Measurements from ENCODE around the gene VPS37B.
"Not testable (repeated sequence)": the region's sequence is repeated elsewhere in the genome, so short reads cannot be mapped to it uniquely, and the experiment has no call there.

VPS37B gene

DNA sequence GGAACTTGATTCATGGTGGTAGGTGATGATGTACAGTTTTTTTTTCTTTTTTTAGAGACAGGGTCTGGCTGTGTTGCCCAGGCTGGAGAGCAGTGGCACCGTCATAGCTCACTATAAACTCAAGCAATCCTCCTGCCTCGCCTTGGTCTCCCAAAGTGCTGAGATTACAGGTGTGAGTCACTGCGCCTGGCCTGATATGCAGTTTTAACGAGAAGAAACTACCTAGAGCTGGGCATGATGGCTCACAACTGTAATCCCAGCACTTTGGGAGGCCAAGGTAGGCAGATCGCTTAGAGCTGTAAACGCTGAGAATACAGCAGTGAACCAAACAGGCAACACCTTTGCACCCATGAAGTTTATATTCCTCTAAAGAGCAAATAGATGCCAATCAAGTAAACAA, 13.0 kb upstream of the VPS37B start:
- DNase-seq (ENCODE audit: low read depth), result no peak

GRCh38 chr12:122905258-122905657, 9.3 kb upstream of the VPS37B start:
- DNase-seq (ENCODE audit: low read depth), result not testable (repeated sequence)

GRCh38 chr12:122903693-122904034, 7.7 kb upstream of the VPS37B start:
- DNase-seq (ENCODE audit: low read depth), result no peak

DNA sequence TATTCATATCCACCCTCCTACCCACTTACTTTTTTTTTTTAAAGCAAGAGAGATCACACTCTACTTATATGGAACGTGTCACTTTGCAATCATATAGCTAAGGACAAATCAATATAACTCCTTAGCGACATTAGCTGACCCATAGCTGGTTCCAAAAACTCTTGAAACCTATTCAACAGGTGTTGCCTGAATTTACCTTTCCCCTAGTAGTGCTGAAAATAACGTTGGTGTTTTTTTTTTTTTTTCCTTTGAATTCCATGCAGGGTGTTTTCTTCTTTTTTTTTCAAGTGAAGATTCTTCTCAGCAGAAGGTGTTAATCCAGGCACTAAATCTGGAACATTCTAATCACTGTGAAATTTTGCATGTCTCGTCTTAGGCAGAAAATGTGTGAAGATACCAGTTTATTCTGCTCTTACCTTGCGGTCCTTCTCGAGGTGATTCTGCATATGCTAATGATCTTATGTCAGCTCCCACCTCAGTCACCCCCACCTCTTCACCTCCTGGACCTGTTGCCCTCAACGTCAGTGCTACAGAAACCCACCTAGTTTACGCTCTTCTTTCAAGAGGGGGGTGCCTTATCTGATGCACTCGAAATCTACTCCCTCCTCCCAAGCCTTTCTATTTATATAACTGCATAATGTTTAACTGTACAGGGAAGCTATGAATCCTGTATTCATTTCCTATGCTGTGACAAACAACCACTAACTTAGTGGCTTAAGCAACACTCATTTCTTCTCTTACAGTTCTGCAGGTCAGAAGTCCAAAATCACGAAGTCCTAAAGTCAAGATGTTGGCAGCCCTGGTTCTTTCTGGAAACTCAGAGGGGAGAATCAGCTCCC, 7.1 kb upstream of the VPS37B start:
- DNase-seq (ENCODE audit: low read depth), result no peak

- DNase-seq (ENCODE audit: low read depth), result no peak
These were observed 4.0 kb upstream of the VPS37B start for GRCh38 chr12:122899887-122900286.

DNA sequence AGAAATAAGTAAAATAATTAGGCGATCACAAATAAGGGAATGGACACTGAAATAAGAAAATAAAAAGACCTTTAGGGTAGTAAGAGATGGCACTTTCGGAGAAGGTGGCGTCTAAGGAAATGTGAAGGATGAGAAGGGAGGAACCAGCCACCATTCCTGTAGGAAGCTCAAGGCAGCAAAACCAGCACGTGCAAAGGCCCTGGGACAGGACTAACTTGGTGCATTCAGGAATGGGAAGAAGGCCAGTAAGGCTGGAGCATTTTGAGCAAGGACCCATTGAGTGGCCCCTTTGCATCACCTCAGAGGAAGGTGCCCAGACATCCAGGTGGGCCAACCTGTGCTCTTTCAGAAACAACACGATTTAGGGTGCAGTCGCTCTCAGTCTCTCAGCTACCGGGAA, 738 bp upstream of the VPS37B start:
- no peak for DNase-seq (ENCODE audit: low read depth)

DNA sequence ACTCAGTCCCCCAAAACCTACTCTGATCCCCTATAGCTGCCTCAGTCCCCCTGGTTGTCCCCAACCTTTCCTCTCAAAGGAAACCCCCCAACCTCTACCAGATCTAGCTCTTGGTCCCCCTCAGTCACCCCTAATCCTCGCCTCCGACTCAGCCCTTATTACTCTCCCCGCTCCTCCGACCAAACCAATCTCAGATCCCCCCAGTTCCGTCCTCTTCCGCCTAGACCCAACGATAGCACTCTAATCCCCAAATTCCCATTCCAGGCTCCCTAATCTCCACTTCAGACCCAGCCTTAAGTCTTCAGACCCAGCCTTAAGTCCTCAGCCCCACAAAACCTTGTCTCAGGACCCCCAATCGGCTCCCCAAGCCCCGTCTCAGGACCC, 612 bp downstream of the VPS37B start:
- DNase-seq (ENCODE audit: low read depth), result no peak

DNA sequence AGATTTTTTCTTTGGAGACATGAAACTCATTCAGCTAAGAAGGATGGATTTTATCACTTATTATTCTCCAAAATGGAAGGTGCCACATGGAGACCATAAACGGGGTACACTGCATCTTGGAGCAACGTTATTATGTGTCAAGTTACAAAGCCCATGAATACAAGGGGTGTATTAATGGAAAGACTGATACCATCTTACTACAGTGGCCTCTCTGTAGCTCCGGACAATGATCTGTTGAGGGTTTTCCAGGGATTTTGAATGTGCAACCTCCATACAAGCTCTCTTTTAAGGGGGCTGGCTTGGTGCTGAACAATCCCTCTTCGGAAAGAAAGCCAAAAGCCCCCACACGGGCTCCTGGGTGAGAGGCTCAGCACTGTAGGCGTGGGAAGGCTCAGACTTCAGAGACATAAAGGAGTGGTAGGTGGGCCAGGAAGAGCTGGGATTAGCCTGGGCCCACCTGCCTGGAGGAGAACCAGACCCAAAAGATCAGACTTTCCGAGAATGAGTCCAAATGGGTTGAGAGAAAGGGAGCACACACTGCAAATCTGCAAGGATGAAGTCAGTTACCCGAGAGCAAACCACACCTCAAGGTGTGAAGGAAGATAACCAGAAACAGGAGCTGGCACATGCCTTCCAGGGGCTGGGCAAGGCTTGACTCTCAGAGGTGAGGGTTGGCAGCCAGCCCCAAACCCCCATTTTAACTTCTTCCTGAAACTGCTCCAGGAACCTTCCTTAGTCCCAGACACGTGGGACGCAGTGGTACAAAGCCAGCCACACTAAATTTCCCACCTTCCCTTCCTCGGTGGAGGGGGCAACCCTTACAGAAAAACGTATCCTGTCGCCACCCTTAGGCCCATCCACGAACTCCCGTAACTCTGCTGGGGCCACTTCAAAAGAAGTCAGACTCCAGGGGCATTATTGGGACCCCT, 1.5 kb downstream of the VPS37B start:
- DNase-seq (ENCODE audit: low read depth), result no peak

DNA sequence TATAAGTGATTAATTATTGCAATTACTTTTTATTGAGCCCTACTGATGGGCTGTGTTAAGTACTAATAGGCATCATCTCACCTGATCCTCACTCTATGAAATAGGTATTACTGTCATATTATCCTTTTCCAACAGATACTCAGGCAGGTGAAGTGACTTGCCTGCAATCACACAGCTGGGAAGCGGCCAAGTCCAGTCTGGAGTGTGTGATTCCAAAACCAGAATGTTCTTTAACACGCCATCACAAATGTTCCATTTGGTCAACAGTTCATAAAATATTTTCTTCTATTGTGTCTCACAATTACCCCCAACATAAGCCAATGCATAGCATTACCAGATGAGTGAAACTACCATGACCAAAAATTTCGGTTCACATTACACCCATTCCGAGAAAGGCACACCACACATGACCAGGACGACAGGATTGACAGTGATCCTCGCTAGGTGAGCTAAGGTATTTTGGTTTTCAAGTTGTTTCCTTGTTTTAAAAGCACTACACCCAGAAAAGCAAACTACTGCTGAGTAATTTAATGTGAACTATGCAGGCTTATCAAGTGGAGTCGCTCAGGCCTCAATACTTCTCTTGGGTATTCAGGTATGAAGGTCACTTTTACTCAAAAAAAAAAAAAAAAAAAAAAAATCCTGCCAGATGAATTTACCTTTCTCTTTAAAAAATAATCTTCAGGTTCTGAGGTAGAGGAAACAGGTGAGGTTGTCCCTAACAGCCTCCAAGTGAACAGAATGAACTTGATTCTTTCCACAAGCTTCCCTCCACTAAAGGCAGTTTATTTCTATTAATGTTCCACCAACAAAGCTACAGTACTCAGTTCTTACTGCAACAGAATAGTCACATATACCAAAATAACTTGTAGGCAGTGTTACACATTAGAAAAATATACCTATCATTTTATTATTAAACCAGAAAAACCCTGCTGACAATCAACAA, 2.4 kb downstream of the VPS37B start:
- DNase-seq (ENCODE audit: low read depth), result no peak

DNA sequence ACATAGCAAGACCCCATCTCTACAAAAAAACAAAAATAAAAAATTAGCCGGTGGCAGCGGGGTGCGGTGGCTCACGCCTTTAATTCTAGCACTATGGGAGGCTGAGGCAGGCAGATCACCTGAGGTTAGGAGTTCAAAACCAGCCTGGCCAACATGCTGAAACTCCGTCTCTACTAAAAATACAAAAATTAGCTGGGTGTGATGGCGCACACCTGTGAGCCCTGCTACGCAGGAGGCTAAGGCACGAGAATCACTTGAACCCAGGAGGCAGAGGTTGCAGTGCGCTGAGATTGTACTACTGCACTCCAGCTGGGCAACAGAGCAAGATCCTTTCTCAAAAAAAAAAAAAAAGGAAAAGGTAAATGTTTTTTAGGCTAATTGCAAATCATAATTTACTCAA, 3.2 kb downstream of the VPS37B start:
- not testable (repeated sequence) for DNase-seq (ENCODE audit: low read depth)

- DNase-seq (ENCODE audit: low read depth), result no peak
These were observed 4.0 kb downstream of the VPS37B start for GRCh38 chr12:122891661-122892525.

- DNase-seq (ENCODE audit: low read depth), result no peak
These were observed 6.0 kb downstream of the VPS37B start for GRCh38 chr12:122889761-122890520.

- DNase-seq (ENCODE audit: low read depth), result no peak
These were observed 7.6 kb downstream of the VPS37B start for GRCh38 chr12:122888232-122888752.

- DNase-seq (ENCODE audit: low read depth), result no peak
These were observed 8.1 kb downstream of the VPS37B start for GRCh38 chr12:122887819-122888212.

GRCh38 chr12:122886851-122887818, 8.8 kb downstream of the VPS37B start:
- DNase-seq (ENCODE audit: low read depth), result no peak

DNA sequence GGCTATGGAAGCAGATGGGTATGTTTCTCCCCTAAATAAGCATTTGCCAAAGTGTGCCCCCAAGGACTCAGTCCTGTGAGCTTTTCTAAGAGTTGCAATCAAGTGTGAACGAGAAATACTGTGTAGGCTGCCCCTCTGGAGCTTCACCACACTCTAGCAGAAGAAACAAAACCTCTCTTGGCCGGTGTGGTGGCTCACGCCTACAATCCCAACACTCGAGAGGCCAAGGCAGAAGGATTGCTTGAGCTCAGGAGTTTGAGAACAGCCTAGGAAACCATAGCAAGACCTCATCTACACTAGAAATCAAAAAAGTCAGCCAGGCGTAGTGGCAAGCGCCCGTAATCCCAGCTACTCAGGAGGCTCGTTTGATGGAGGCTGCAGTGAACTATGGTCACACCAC, 9.8 kb downstream of the VPS37B start:
- DNase-seq (ENCODE audit: low read depth), result no peak

DNA sequence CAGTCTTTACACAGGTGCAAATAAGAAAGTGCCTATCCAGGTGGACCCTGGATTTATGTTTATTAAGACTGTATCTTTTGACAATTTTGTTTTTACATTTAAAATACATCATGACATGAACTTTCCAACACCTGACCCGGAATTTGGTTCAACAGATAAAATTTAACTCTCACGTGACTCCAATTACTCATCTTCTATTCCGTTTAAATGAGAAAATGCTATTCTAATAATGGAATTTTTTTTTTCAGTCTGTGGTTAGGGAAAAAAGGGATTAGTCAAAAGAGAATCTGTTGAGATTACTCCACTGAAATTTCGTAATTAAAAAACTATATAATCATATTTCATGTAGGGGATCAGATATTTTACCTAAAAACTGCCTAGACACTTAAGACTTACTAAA, 11.1 kb downstream of the VPS37B start:
- no peak for DNase-seq (ENCODE audit: low read depth)

GRCh38 chr12:122884091-122884826, 11.7 kb downstream of the VPS37B start:
- DNase-seq (ENCODE audit: low read depth), result no peak

All from GM04503 (cell line).